ENCODE results near the gene ATF5. TPM values are rescaled to one million over a fixed set of nuclear protein-coding genes. Genes with fewer than 3 reads are reported as not detected.

The ATF5 gene
- total and polyA plus RNA-seq, 7 experiments from 2014 or later: 1.6 to 16.1 (median 7.1) TPM

- H3K36me3 Mint-ChIP-seq: no peaks in the 10 kb centered on the region
- peaks cover 5 to 38% (median 15%) of the 10 kb centered on the region in 5 donors for H3K27me3 Mint-ChIP-seq
- intact Hi-C loops (cut with micrococcal nuclease): no loop called here
- H3K4me3 ChIP-seq (ENCODE audit: low read length): no peak overlapping the region
- no peaks in the 10 kb centered on the region for H3K27me3 ChIP-seq (ENCODE audit: control insufficient read depth in 2 of 2, insufficient read depth in 2 of 2, low read length in 2 of 2)
- H3K4me1 ChIP-seq (ENCODE audit: control insufficient read depth in 2 of 2, insufficient read depth in 2 of 2, low read length in 2 of 2): no peaks in the 10 kb centered on the region
- H3K4me1 Mint-ChIP-seq: peaks cover 0 to 12% (median 8%) of the 10 kb centered on the region in 7 donors
- ChIA-PET POLR2A (no interaction called here), CTCF (interaction anchor here (0.8 kb wide), 1 partner anchor 13 kb away, joined by 5 read pairs; no protein-coding TSS in a partner anchor)
- no peak for ATAC-seq
- H3K9me3 Mint-ChIP-seq: peaks cover 0 to 2% (median 0%) of the 10 kb centered on the region in 11 donors
- no peak overlapping the region for H3K4me3 Mint-ChIP-seq
- DNase-seq: no peak
- no peaks in the 10 kb centered on the region for H3K36me3 ChIP-seq (ENCODE audit: control insufficient read depth in 2 of 3, insufficient read depth in 3 of 3, low read length in 3 of 3)
- no peaks in the 10 kb centered on the region for H3K9me3 ChIP-seq (ENCODE audit: control insufficient read depth in 2 of 3, low read length in 3 of 3)
- no peak overlapping the region for H3K27ac ChIP-seq (ENCODE audit: low read depth, low read length)
- H3K27ac Mint-ChIP-seq: no peak overlapping the region
Observed at GRCh38 chr19:49950590-49950948, 21.6 kb downstream of the ATF5 start.

- Histone ChIP-seq H3K27me3 (ENCODE audit: control insufficient read depth in 2 of 2, insufficient read depth in 2 of 2, low read length in 2 of 2) (no peaks in the 10 kb centered on the region), H3K4me1 (ENCODE audit: control insufficient read depth in 2 of 2, insufficient read depth in 2 of 2, low read length in 2 of 2) (no peaks in the 10 kb centered on the region), H3K4me3 (ENCODE audit: low read length) (no peak overlapping the region), H3K36me3 (ENCODE audit: control insufficient read depth in 2 of 3, insufficient read depth in 3 of 3, low read length in 3 of 3) (no peaks in the 10 kb centered on the region), H3K27ac (ENCODE audit: low read depth, low read length) (no peak overlapping the region), H3K9me3 (ENCODE audit: control insufficient read depth in 2 of 3, low read length in 3 of 3) (no peaks in the 10 kb centered on the region)
- ChIA-PET POLR2A (no interaction called here), CTCF (no interaction called here)
- DNase-seq (no peak), ATAC-seq (no peak)
- Mint-ChIP-seq H3K4me1 (peaks cover 0 to 12% (median 8%) of the 10 kb centered on the region in 7 donors), H3K36me3 (no peaks in the 10 kb centered on the region), H3K27ac (no peak overlapping the region), H3K27me3 (peaks cover 5 to 38% (median 15%) of the 10 kb centered on the region in 5 donors), H3K4me3 (no peak overlapping the region), H3K9me3 (peaks cover 0 to 2% (median 0%) of the 10 kb centered on the region in 11 donors)
- intact Hi-C loops (cut with micrococcal nuclease): no loop called here
Observed at GRCh38 chr19:49950956-49951526, 22.0 kb downstream of the ATF5 start.

GRCh38 chr19:49951806-49952478 is 22.9 kb downstream of the ATF5 start:
- intact Hi-C loops (cut with micrococcal nuclease): no loop called here
- no peaks in the 10 kb centered on the region for H3K4me1 ChIP-seq (ENCODE audit: control insufficient read depth in 2 of 2, insufficient read depth in 2 of 2, low read length in 2 of 2)
- no peak overlapping the region for H3K27ac ChIP-seq (ENCODE audit: low read depth, low read length)
- ChIA-PET POLR2A (no interaction called here), CTCF (no interaction called here)
- H3K27me3 ChIP-seq (ENCODE audit: control insufficient read depth in 2 of 2, insufficient read depth in 2 of 2, low read length in 2 of 2): no peaks in the 10 kb centered on the region
- Mint-ChIP-seq H3K27ac (no peak overlapping the region), H3K4me1 (peaks cover 0 to 12% (median 8%) of the 10 kb centered on the region in 7 donors), H3K4me3 (no peak overlapping the region), H3K36me3 (no peaks in the 10 kb centered on the region), H3K27me3 (peaks cover 5 to 38% (median 15%) of the 10 kb centered on the region in 5 donors), H3K9me3 (no peaks in the 10 kb centered on the region)
- no peak overlapping the region for H3K4me3 ChIP-seq (ENCODE audit: low read length)
- no peak for DNase-seq
- ATAC-seq: no peak
- no peaks in the 10 kb centered on the region for H3K36me3 ChIP-seq (ENCODE audit: control insufficient read depth in 2 of 3, insufficient read depth in 3 of 3, low read length in 3 of 3)
- H3K9me3 ChIP-seq (ENCODE audit: control insufficient read depth in 2 of 3, low read length in 3 of 3): no peaks in the 10 kb centered on the region

- Histone ChIP-seq H3K27ac (ENCODE audit: low read depth, low read length) (no peak overlapping the region), H3K9me3 (ENCODE audit: control insufficient read depth in 2 of 3, low read length in 3 of 3) (no peaks in the 10 kb centered on the region), H3K36me3 (ENCODE audit: control insufficient read depth in 2 of 3, insufficient read depth in 3 of 3, low read length in 3 of 3) (no peaks in the 10 kb centered on the region), H3K4me3 (ENCODE audit: low read length) (no peak overlapping the region), H3K4me1 (ENCODE audit: control insufficient read depth in 2 of 2, insufficient read depth in 2 of 2, low read length in 2 of 2) (no peaks in the 10 kb centered on the region), H3K27me3 (ENCODE audit: control insufficient read depth in 2 of 2, insufficient read depth in 2 of 2, low read length in 2 of 2) (no peaks in the 10 kb centered on the region)
- H3K27ac Mint-ChIP-seq: no peak overlapping the region
- no peaks in the 10 kb centered on the region for H3K9me3 Mint-ChIP-seq
- H3K4me1 Mint-ChIP-seq: peaks cover 0 to 12% (median 8%) of the 10 kb centered on the region in 7 donors
- intact Hi-C loops (cut with micrococcal nuclease): no loop called here
- ChIA-PET CTCF (no interaction called here), POLR2A (no interaction called here)
- H3K36me3 Mint-ChIP-seq: no peaks in the 10 kb centered on the region
- no peak for ATAC-seq
- H3K4me3 Mint-ChIP-seq: no peak overlapping the region
- DNase-seq: no peak
- peaks cover 5 to 38% (median 15%) of the 10 kb centered on the region in 5 donors for H3K27me3 Mint-ChIP-seq
Observed at GRCh38 chr19:49952479-49952836, 23.5 kb downstream of the ATF5 start.

- Histone ChIP-seq H3K36me3 (ENCODE audit: control insufficient read depth in 2 of 3, insufficient read depth in 3 of 3, low read length in 3 of 3) (no peaks in the 10 kb centered on the region), H3K27ac (ENCODE audit: low read depth, low read length) (no peak overlapping the region), H3K27me3 (ENCODE audit: control insufficient read depth in 2 of 2, insufficient read depth in 2 of 2, low read length in 2 of 2) (no peaks in the 10 kb centered on the region), H3K4me3 (ENCODE audit: low read length) (no peak overlapping the region), H3K4me1 (ENCODE audit: control insufficient read depth in 2 of 2, insufficient read depth in 2 of 2, low read length in 2 of 2) (no peaks in the 10 kb centered on the region), H3K9me3 (ENCODE audit: control insufficient read depth in 2 of 3, low read length in 3 of 3) (no peaks in the 10 kb centered on the region)
- Mint-ChIP-seq H3K4me1 (peaks cover 0 to 12% (median 8%) of the 10 kb centered on the region in 7 donors), H3K9me3 (no peaks in the 10 kb centered on the region), H3K36me3 (no peaks in the 10 kb centered on the region), H3K4me3 (no peak overlapping the region), H3K27me3 (peaks cover 5 to 38% (median 15%) of the 10 kb centered on the region in 5 donors), H3K27ac (peak overlapping the region in 1 of 9 donors; percentile 21)
- CTCF ChIA-PET: no interaction called here
- POLR2A ChIA-PET: no interaction called here
- ATAC-seq (no peak), DNase-seq (no peak)
- intact Hi-C loops (cut with micrococcal nuclease): no loop called here
Observed at GRCh38 chr19:49952906-49953305, 23.9 kb downstream of the ATF5 start.

GRCh38 chr19:49953416-49953815 is 24.4 kb downstream of the ATF5 start:
- Histone ChIP-seq H3K9me3 (ENCODE audit: control insufficient read depth in 2 of 3, low read length in 3 of 3) (no peaks in the 10 kb centered on the region), H3K27me3 (ENCODE audit: control insufficient read depth in 2 of 2, insufficient read depth in 2 of 2, low read length in 2 of 2) (no peaks in the 10 kb centered on the region), H3K27ac (ENCODE audit: low read depth, low read length) (no peak overlapping the region), H3K4me3 (ENCODE audit: low read length) (no peak overlapping the region), H3K4me1 (ENCODE audit: control insufficient read depth in 2 of 2, insufficient read depth in 2 of 2, low read length in 2 of 2) (no peaks in the 10 kb centered on the region), H3K36me3 (ENCODE audit: control insufficient read depth in 2 of 3, insufficient read depth in 3 of 3, low read length in 3 of 3) (no peaks in the 10 kb centered on the region)
- Mint-ChIP-seq H3K27ac (peak overlapping the region in 1 of 9 donors; percentile 21), H3K36me3 (no peaks in the 10 kb centered on the region), H3K9me3 (peaks cover 0 to 1% (median 0%) of the 10 kb centered on the region in 11 donors), H3K27me3 (peaks cover 5 to 38% (median 15%) of the 10 kb centered on the region in 5 donors), H3K4me1 (peaks cover 0 to 12% (median 8%) of the 10 kb centered on the region in 7 donors), H3K4me3 (no peak overlapping the region)
- ChIA-PET POLR2A (no interaction called here), CTCF (no interaction called here)
- DNase-seq (no peak), ATAC-seq (peak; percentile 51)
- intact Hi-C loops (cut with micrococcal nuclease): no loop called here

Data from naive thymus-derived CD4-positive, alpha-beta T cell (primary cell).